ENCODE measurements around the gene YBX3. TPM values are rescaled to one million over a fixed set of nuclear protein-coding genes. Genes with fewer than 3 reads are reported as not detected.

YBX3 gene
- total and polyA plus RNA-seq, 4 donors = 134 to 299 (median 252) TPM

DNA sequence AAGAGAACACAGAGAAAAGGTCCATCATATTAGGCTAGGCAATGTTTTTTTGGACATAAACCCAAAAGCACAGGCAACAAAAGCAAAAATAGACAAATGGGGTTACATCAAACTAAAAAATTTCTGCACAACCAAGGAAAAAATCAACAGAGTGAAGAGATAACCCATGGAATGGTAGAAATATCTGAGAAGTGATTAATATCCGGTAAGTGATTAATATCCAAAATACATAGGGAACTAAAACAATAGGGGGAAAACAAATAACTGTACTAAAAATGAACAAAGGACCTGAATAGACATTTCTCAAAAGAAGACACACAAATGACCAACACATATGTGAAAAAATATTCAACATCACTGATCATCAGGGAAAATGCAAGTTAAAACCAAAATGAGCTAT is 53.6 kb downstream of the YBX3 start:
- no peak overlapping the region for H3K4me3 ChIP-seq
- DNase-seq (no peak), ATAC-seq (ENCODE audit: insufficient read depth, low FRiP score) (no peak)
- no peak overlapping the region for H3K9ac ChIP-seq (ENCODE audit: insufficient read depth in 1 of 2, low read length in 2 of 2)
- 90 to 97% methylated on average over 1 of the region's 1 CpG for WGBS, 2 donors
- H3K36me3 ChIP-seq (ENCODE audit: control insufficient read depth in 4 of 4, insufficient read depth in 4 of 4, low read length in 4 of 4) = no peaks in the 10 kb centered on the region
- H3K4me1 ChIP-seq (ENCODE audit: control insufficient read depth in 5 of 5, insufficient read depth in 5 of 5, low read length in 5 of 5) = peaks cover 0 to 6% (median 0%) of the 10 kb centered on the region in 5 donors
- H3K27ac ChIP-seq (ENCODE audit: low read depth in 1 of 2, low read length in 1 of 2) = no peak overlapping the region
- H3K27me3 ChIP-seq (ENCODE audit: control insufficient read depth in 3 of 3, insufficient read depth in 3 of 3, low read length in 2 of 3) = peaks cover 0 to 6% (median 0%) of the 10 kb centered on the region in 3 donors
- no peaks in the 10 kb centered on the region for H3K9me3 ChIP-seq (ENCODE audit: control insufficient read depth in 4 of 4, insufficient read depth in 3 of 4, low read length in 3 of 4)
- TF ChIP-seq, protein P1, sequence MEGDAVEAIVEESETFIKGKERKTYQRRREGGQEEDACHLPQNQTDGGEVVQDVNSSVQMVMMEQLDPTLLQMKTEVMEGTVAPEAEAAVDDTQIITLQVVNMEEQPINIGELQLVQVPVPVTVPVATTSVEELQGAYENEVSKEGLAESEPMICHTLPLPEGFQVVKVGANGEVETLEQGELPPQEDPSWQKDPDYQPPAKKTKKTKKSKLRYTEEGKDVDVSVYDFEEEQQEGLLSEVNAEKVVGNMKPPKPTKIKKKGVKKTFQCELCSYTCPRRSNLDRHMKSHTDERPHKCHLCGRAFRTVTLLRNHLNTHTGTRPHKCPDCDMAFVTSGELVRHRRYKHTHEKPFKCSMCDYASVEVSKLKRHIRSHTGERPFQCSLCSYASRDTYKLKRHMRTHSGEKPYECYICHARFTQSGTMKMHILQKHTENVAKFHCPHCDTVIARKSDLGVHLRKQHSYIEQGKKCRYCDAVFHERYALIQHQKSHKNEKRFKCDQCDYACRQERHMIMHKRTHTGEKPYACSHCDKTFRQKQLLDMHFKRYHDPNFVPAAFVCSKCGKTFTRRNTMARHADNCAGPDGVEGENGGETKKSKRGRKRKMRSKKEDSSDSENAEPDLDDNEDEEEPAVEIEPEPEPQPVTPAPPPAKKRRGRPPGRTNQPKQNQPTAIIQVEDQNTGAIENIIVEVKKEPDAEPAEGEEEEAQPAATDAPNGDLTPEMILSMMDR (IDR thresholded peaks at IDR 0.05; ENCODE audit: control extremely low read depth, extremely low read depth) = no peak

DNA sequence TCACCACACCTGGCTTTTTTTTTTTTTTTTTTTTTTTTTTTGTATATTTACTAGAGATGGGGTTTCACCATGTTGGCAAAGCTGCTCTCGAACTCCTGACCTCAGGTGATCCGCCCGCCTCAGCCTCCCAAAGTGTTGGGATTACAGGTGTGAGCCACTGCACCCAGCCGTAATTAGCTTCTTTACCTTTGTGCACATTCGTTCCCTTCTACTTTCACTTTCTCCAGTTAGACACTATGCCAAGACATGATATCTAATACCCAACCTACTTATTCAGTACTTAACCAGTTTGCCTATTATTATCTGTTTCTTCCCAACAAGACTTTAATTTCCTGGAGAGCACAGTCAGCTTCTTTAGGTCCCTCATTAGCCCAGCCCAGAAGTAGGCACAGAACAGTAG is 54.6 kb downstream of the YBX3 start:
- Histone ChIP-seq H3K9ac (ENCODE audit: insufficient read depth in 1 of 2, low read length in 2 of 2) (no peak overlapping the region), H3K4me3 (no peak overlapping the region), H3K36me3 (ENCODE audit: control insufficient read depth in 4 of 4, insufficient read depth in 4 of 4, low read length in 4 of 4) (no peaks in the 10 kb centered on the region), H3K4me1 (ENCODE audit: control insufficient read depth in 5 of 5, insufficient read depth in 5 of 5, low read length in 5 of 5) (peaks cover 0 to 2% (median 0%) of the 10 kb centered on the region in 5 donors), H3K27me3 (ENCODE audit: control insufficient read depth in 3 of 3, insufficient read depth in 3 of 3, low read length in 2 of 3) (peaks cover 0 to 5% (median 0%) of the 10 kb centered on the region in 3 donors), H3K9me3 (ENCODE audit: control insufficient read depth in 4 of 4, insufficient read depth in 3 of 4, low read length in 3 of 4) (no peaks in the 10 kb centered on the region), H3K27ac (ENCODE audit: low read depth in 1 of 2, low read length in 1 of 2) (no peak overlapping the region)
- TF ChIP-seq, protein P1 (IDR thresholded peaks at IDR 0.05; ENCODE audit: control extremely low read depth, extremely low read depth) = no peak
- no peak for DNase-seq
- 45 to 50% methylated on average over 5 of the region's 5 CpGs for WGBS, 2 donors
- ATAC-seq (ENCODE audit: insufficient read depth, low FRiP score) = no peak

DNA sequence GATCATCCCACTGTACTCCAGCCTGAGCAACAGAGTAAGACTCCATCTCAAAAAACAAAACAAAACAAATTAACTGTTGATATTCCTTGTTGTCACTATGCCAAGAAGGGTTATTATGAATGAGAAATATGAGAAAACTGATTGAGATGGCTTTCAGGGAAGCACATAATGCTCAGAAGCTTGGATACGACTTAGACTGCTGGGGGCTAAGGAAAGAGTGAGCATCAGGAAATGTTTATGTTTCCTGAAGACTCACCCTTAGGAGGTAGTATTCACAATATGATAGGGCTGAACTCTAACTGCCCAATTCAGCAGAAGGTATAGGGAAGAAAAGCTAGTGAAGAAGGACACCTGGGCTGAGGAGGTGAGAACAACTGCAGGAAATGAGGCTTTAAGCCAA is 55.5 kb downstream of the YBX3 start:
- no peak overlapping the region for H3K9ac ChIP-seq (ENCODE audit: insufficient read depth in 1 of 2, low read length in 2 of 2)

More for the DNA sequence above, 55.5 kb downstream of the YBX3 start:
- no peaks in the 10 kb centered on the region for H3K9me3 ChIP-seq (ENCODE audit: control insufficient read depth in 4 of 4, insufficient read depth in 3 of 4, low read length in 3 of 4)
- no peaks in the 10 kb centered on the region for H3K4me1 ChIP-seq (ENCODE audit: control insufficient read depth in 5 of 5, insufficient read depth in 5 of 5, low read length in 5 of 5)
- H3K27ac ChIP-seq (ENCODE audit: low read depth in 1 of 2, low read length in 1 of 2) = no peak overlapping the region
- DNase-seq (no peak), ATAC-seq (ENCODE audit: insufficient read depth, low FRiP score) (no peak)
- H3K36me3 ChIP-seq (ENCODE audit: control insufficient read depth in 4 of 4, insufficient read depth in 4 of 4, low read length in 4 of 4) = no peaks in the 10 kb centered on the region
- H3K4me3 ChIP-seq = no peak overlapping the region
- 23 to 41% methylated on average over 1 of the region's 1 CpG for WGBS, 2 donors
- TF ChIP-seq, protein P1 (IDR thresholded peaks at IDR 0.05; ENCODE audit: control extremely low read depth, extremely low read depth) = no peak
- H3K27me3 ChIP-seq (ENCODE audit: control insufficient read depth in 3 of 3, insufficient read depth in 3 of 3, low read length in 2 of 3) = peaks cover 0 to 2% (median 0%) of the 10 kb centered on the region in 3 donors
